H1 (cell line): ENCODE measurements around the gene CACNA2D3. TPM values are rescaled to one million over a fixed set of nuclear protein-coding genes. Genes with fewer than 3 reads are reported as not detected.

Experiments used
- CTCF ChIA-PET: fragments of 300-600 bp; sonication (Branson Sonifier 250); formaldehyde crosslinking; loops from one replicate; lab custom pipeline; 2021; ENCODE audit not compliant: partially characterized antibody; lab: Charles Lee
- POLR2A ChIA-PET: fragments of 300-600 bp; sonication (Branson Sonifier 250); formaldehyde crosslinking; loops from one replicate; lab custom pipeline; 2021; ENCODE audit warnings: inconsistent platforms; ENCODE audit not compliant: partially characterized antibody; lab: Charles Lee
- DNase-seq, 2 experiments: peaks; one replicate each; pipeline versions ENCODE4 v3.0.0 to v3.0.0-alpha.2; 2010 to 2022; ENCODE audit warnings: low spot score in 2 of 2, low read depth in 1 of 2, mixed read lengths in 1 of 2
- FAIRE-seq: peaks from 2 replicates; lab custom pipeline; 2011; peaks lifted over from hg19 to GRCh38; lab: Jason Lieb, UNC
- H2AFZ ChIP-seq: 2 replicates; pipeline ENCODE4 v1.8.1; 2012; ENCODE audit warnings: low read length, inconsistent platforms
- H2AK5ac ChIP-seq: 2 replicates; pipeline ENCODE4 v1.6.1; 2013; ENCODE audit warnings: low read depth, low read length
- H2BK120ac ChIP-seq: replicated peaks from 2 replicates; pipeline ENCODE3; 2013; ENCODE audit warnings: low read depth, low read length, inconsistent platforms
- H2BK12ac ChIP-seq: 2 replicates; pipeline ENCODE4 v1.6.1; 2013; ENCODE audit warnings: low read depth, low read length
- H2BK15ac ChIP-seq: 2 replicates; pipeline ENCODE4 v1.6.1; 2013; ENCODE audit warnings: low read length
- H2BK20ac ChIP-seq: 2 replicates; pipeline ENCODE4 v1.6.1; 2013; ENCODE audit warnings: low read length
- H2BK5ac ChIP-seq: 2 replicates; pipeline ENCODE4 v1.6.1; 2013; ENCODE audit warnings: low read depth, low read length
- H3K14ac ChIP-seq: 2 replicates; pipeline ENCODE4 v1.6.1; 2013; ENCODE audit warnings: inconsistent platforms; ENCODE audit not compliant: insufficient read length
- H3K18ac ChIP-seq: 2 replicates; pipeline ENCODE4 v1.6.1; 2013; ENCODE audit warnings: low read length; ENCODE audit errors: extremely low read depth
- H3K23ac ChIP-seq: 2 replicates; pipeline ENCODE4 v1.6.1; 2013; ENCODE audit warnings: inconsistent platforms; ENCODE audit not compliant: insufficient read length
- H3K23me2 ChIP-seq: 2 replicates; pipeline ENCODE4 v1.6.1; 2013; ENCODE audit warnings: low read depth, low read length
- H3K27ac ChIP-seq: 2 replicates; pipeline ENCODE4 v1.6.1; 2011; ENCODE audit warnings: low read depth, low read length, inconsistent platforms
- H3K27me3 ChIP-seq, 4 experiments: replicated peaks in 1 of 4; 1 replicate in 1 of 4; 2 replicates in 3 of 4; pipeline versions ENCODE4 v1.6.1 to v1.8.1; 2011 to 2013; ENCODE audit warnings: low read length in 3 of 4, mild to moderate bottlenecking in 3 of 4, inconsistent platforms in 2 of 4, mixed read lengths in 2 of 4, moderate library complexity in 1 of 4; ENCODE audit not compliant: control insufficient read depth in 3 of 4, insufficient read depth in 3 of 4; ENCODE audit errors: extremely low read depth in 1 of 4
- H3K36me3 ChIP-seq, 4 experiments: 2 replicates each; pipeline versions ENCODE4 v1.6.1 to v1.8.1; 2011 to 2013; ENCODE audit warnings: mild to moderate bottlenecking in 4 of 4, low read length in 3 of 4, moderate library complexity in 2 of 4, control low read depth in 1 of 4, inconsistent platforms in 1 of 4; ENCODE audit not compliant: insufficient read depth in 4 of 4, control insufficient read depth in 2 of 4
- H3K4ac ChIP-seq: replicated peaks from 2 replicates; pipeline ENCODE3; 2013; ENCODE audit warnings: low read length, low read depth, mixed read lengths, inconsistent platforms; ENCODE audit not compliant: insufficient read length
- H3K4me1 ChIP-seq, 4 experiments: replicated peaks in 1 of 4; 1 replicate in 1 of 4; 2 replicates in 3 of 4; pipeline versions ENCODE4 v1.6.1 to v1.8.1; 2011 to 2013; ENCODE audit warnings: low read length in 3 of 4, inconsistent platforms in 2 of 4, mixed read lengths in 1 of 4; ENCODE audit not compliant: insufficient read depth in 4 of 4, control insufficient read depth in 3 of 4
- H3K4me2 ChIP-seq, 2 experiments: 2 replicates each; pipeline versions ENCODE4 v1.6.1 to v1.8.1; 2011 to 2013; ENCODE audit warnings: low read depth in 2 of 2, low read length in 2 of 2, control low read depth in 1 of 2, inconsistent platforms in 1 of 2, mild to moderate bottlenecking in 1 of 2; ENCODE audit not compliant: insufficient read depth in 1 of 2
- H3K4me3 ChIP-seq, 4 experiments: fragments of 200-600, 300-600 bp in 1 of 4; sonication (generic), shearing (Covaris generic), sonication (Bioruptor Twin) in 1 of 4; 2 replicates each; pipeline versions ENCODE4 v1.5.1 to v1.8.1; 2011 to 2016; ENCODE audit warnings: low read length in 4 of 4, low read depth in 3 of 4, control low read depth in 2 of 4, inconsistent platforms in 2 of 4, mild to moderate bottlenecking in 2 of 4, mixed read lengths in 1 of 4, moderate library complexity in 1 of 4; ENCODE audit not compliant: insufficient read depth in 2 of 4; ENCODE audit errors: extremely low read depth in 1 of 4
- H3K56ac ChIP-seq: replicated peaks from 2 replicates; pipeline ENCODE3; 2013; ENCODE audit warnings: low read depth, mild to moderate bottlenecking, mixed read lengths, low read length, inconsistent platforms; ENCODE audit not compliant: insufficient read length
- H3K79me1 ChIP-seq: 2 replicates; pipeline ENCODE4 v1.6.1; 2013; ENCODE audit warnings: low read depth, low read length, control low read depth
- H3K79me2 ChIP-seq, 2 experiments: 2 replicates each; pipeline versions ENCODE4 v1.6.1 to v1.8.1; 2012 to 2013; ENCODE audit warnings: low read length in 2 of 2, mild to moderate bottlenecking in 2 of 2, inconsistent platforms in 1 of 2; ENCODE audit not compliant: insufficient read depth in 2 of 2, control insufficient read depth in 1 of 2
- H3K9ac ChIP-seq, 4 experiments: replicated peaks in 1 of 4; 1 replicate in 1 of 4; 2 replicates in 3 of 4; pipeline versions ENCODE4 v1.6.1 to v1.8.1; 2011 to 2013; ENCODE audit warnings: low read depth in 3 of 4, low read length in 3 of 4, control low read depth in 2 of 4, mild to moderate bottlenecking in 2 of 4, moderate library complexity in 2 of 4, inconsistent platforms in 1 of 4; ENCODE audit errors: extremely low read depth in 1 of 4
- H3K9me3 ChIP-seq, 2 experiments: 2 replicates each; pipeline versions ENCODE4 v1.6.1 to v1.8.1; 2012 to 2013; ENCODE audit warnings: mild to moderate bottlenecking in 2 of 2, moderate library complexity in 2 of 2, control low read depth in 1 of 2, inconsistent platforms in 1 of 2, low read depth in 1 of 2, low read length in 1 of 2, mixed read lengths in 1 of 2; ENCODE audit not compliant: insufficient read depth in 2 of 2
- H4K20me1 ChIP-seq, 2 experiments: replicated peaks in 1 of 2; 2 replicates each; pipeline versions ENCODE3 to v1.8.1; 2011 to 2013; ENCODE audit warnings: inconsistent platforms in 2 of 2, low read length in 2 of 2, mild to moderate bottlenecking in 1 of 2; ENCODE audit not compliant: insufficient read depth in 2 of 2, control insufficient read depth in 1 of 2
- H4K5ac ChIP-seq: 2 replicates; pipeline ENCODE4 v1.6.1; 2013; ENCODE audit warnings: low read length, low read depth, mixed read lengths, inconsistent platforms; ENCODE audit not compliant: insufficient read length
- H4K8ac ChIP-seq: 2 replicates; pipeline ENCODE4 v1.8.0; 2013; ENCODE audit warnings: mild to moderate bottlenecking, moderate library complexity, low read length, inconsistent platforms; ENCODE audit not compliant: insufficient read depth; ENCODE audit errors: extremely low read depth
- H4K91ac ChIP-seq: replicated peaks from 2 replicates; pipeline ENCODE3; 2013; ENCODE audit warnings: low read length, mixed read lengths, inconsistent platforms; ENCODE audit not compliant: insufficient read length
- ATF2 ChIP-seq: IDR thresholded peaks from 2 replicates; pipeline ENCODE4 v1.6.1; 2012; ENCODE audit warnings: low read length, inconsistent platforms
- CHD1 ChIP-seq: IDR thresholded peaks from 2 replicates; pipeline ENCODE4 v1.6.1; 2012; ENCODE audit warnings: low read depth, low read length, improper control_type of control experiment
- CTCF ChIP-seq, 3 experiments: IDR thresholded peaks; 1 replicate in 2 of 3; 2 replicates in 1 of 3; pipeline versions ENCODE4 v1.5.1 to v1.6.1; 2011; ENCODE audit warnings: low read length in 3 of 3, mild to moderate bottlenecking in 3 of 3, inconsistent platforms in 2 of 3, low read depth in 1 of 3, moderate library complexity in 1 of 3; ENCODE audit not compliant: insufficient read depth in 1 of 3; ENCODE audit errors: control extremely low read depth in 1 of 3
- EGR1 ChIP-seq: IDR thresholded peaks from 2 replicates; pipeline ENCODE4 v1.6.1; 2011; ENCODE audit warnings: low read depth, low read length, borderline replicate concordance
- SAP30 ChIP-seq: fragments of 300-600 bp; sonication (generic); IDR thresholded peaks from 2 replicates; pipeline ENCODE4 v1.7.1; 2012; ENCODE audit warnings: low read length, moderate library complexity, mild to moderate bottlenecking, inconsistent platforms; ENCODE audit not compliant: insufficient read depth, insufficient replicate concordance
- SUZ12 ChIP-seq: fragments of 200-600 bp; sonication (generic); IDR thresholded peaks from 2 replicates; pipeline ENCODE4 v1.6.1; 2012; ENCODE audit warnings: mild to moderate bottlenecking, inconsistent platforms, low read length, moderate library complexity, mixed read lengths
- TAF7 ChIP-seq: optimal IDR thresholded peaks from 2 replicates; pipeline ENCODE3; 2011; ENCODE audit warnings: low read depth, mild to moderate bottlenecking, inconsistent platforms, low read length, moderate library complexity, borderline replicate concordance
- TBP ChIP-seq: IDR thresholded peaks from 2 replicates; pipeline ENCODE4 v1.6.1; 2011; ENCODE audit warnings: low read depth, low read length, improper control_type of control experiment
- YY1 ChIP-seq: IDR thresholded peaks from 2 replicates; pipeline ENCODE4 v1.6.1; 2011; ENCODE audit warnings: low read depth, mild to moderate bottlenecking, low read length
- WGBS, 2 experiments: shearing (Covaris generic) in 1 of 2; methylation state at CpG; one replicate each; pipeline versions ENCODE4 v1.1.6 to v1.1.7; 2013 to 2015; ENCODE audit warnings: low lambda C conversion rate in 2 of 2, mixed read lengths in 2 of 2, inconsistent platforms in 1 of 2, low coverage in 1 of 2, missing lambda C conversion rate in 1 of 2; ENCODE audit not compliant: insufficient replicate concordance in 2 of 2, insufficient coverage in 1 of 2, insufficient read length in 1 of 2; ENCODE audit errors: extremely low coverage in 1 of 2, missing lambda C conversion rate in 1 of 2; 5-methylcytosine and 5-hydroxymethylcytosine counted together
- polyA plus RNA-seq, 7 experiments: library from polyadenylated mRNA; depleted of rRNA in 3 of 7; stranded (reverse) in 5 of 7; unstranded in 2 of 7; fragments of >200 nt in 5 of 7; fragments of 200-250 nt in 2 of 7; gene quantifications; 1 replicate in 5 of 7; 2 replicates in 1 of 7; 4 replicates in 1 of 7; pipeline versions ENCODE4 v1.2.1 to v1.2.3, GENCODE V29; 2011 to 2013; ENCODE audit warnings: missing spikeins in 2 of 7, mixed read lengths in 2 of 7
- total RNA-seq: library from RNA; stranded (reverse); fragmentation: NEBNext Ultra II Directional; extraction: Animal tissue kit (Norgen Biotek cat#: 25700); gene quantifications from 2 replicates; pipeline ENCODE4 v1.2.1, GENCODE V29; 2021

CACNA2D3 gene
- total and polyA plus RNA-seq, 2 of the 8 experiments (the other 6 are each of a cell fraction or from before 2014, with no cell fraction given): 1.5 to 1.8 TPM

- 95% methylated on average over 5 of the region's 5 CpGs; no CpG with 5 or more reads in 1 of the 2 experiments for WGBS, 2 experiments
- H2BK120ac ChIP-seq: no peak overlapping the region
- H2BK12ac ChIP-seq: no peak overlapping the region
- H3K4me2 ChIP-seq: no peak overlapping the region
- DNase-seq (no peak), FAIRE-seq (no peak)
- H4K5ac ChIP-seq: no peak overlapping the region
- H3K4ac ChIP-seq: no peak overlapping the region
- H2AK5ac ChIP-seq: no peak overlapping the region
- POLR2A ChIA-PET: no interaction called here
- H3K79me1 ChIP-seq: no peaks in the 10 kb centered on the region; the same call in 1 of the 2 replicates
- no peak overlapping the region for H2BK5ac ChIP-seq
- H3K27ac ChIP-seq: no peak overlapping the region
- H3K79me2 ChIP-seq: no peaks in the 10 kb centered on the region
- H3K4me3 ChIP-seq: no peak overlapping the region
- no peak overlapping the region for H3K56ac ChIP-seq
- H3K27me3 ChIP-seq: no peaks in the 10 kb centered on the region
- no peak overlapping the region for H2BK15ac ChIP-seq
- H3K9ac ChIP-seq: no peak overlapping the region
- no peak overlapping the region for H2BK20ac ChIP-seq
- no peak overlapping the region for H3K23ac ChIP-seq
- no peaks in the 10 kb centered on the region for H3K23me2 ChIP-seq
- H4K20me1 ChIP-seq: no peaks in the 10 kb centered on the region
- no peak overlapping the region for H4K8ac ChIP-seq
- no peak overlapping the region for H3K18ac ChIP-seq
- H3K4me1 ChIP-seq: no peaks in the 10 kb centered on the region
- H4K91ac ChIP-seq: no peak overlapping the region
- H2AFZ ChIP-seq: no peak overlapping the region
- CTCF ChIA-PET: interaction anchor here (1.0 to 8.7 kb wide), 3 partner anchors 14 to 412 kb away, joined by 3 to 70 read pairs (median 8); no protein-coding TSS in a partner anchor
- no peak overlapping the region for H3K14ac ChIP-seq
- no peaks in the 10 kb centered on the region for H3K9me3 ChIP-seq
- no peaks in the 10 kb centered on the region for H3K36me3 ChIP-seq
- TF ChIP-seq SUZ12 (no peak), EGR1 (no peak), TAF7 (no peak), YY1 (no peak), ATF2 (no peak), CTCF (IDR thresholded peaks at IDR 0.05; ENCODE audit: control extremely low read depth in 1 of 3, insufficient read depth in 1 of 3, low read depth in 1 of 3, low read length in 3 of 3) (no peak), CHD1 (no peak), SAP30 (no peak), TBP (no peak)
Observed at GRCh38 chr3:54845551-54845950, 723.2 kb downstream of the CACNA2D3 start.
